HG03558 (cell line): Measurements from ENCODE around the gene TMEM17.
A peak's percentile ranks its signal among the peaks of the same experiment; 100 is the strongest.

ENCODE experiments used
- ATAC-seq: cut with Tn5 transposase; IDR thresholded peaks from one replicate; pipeline ENCODE4 v1.9.1; 2021; ENCODE audit warnings: moderate number of reproducible peaks; ENCODE audit not compliant: unreplicated experiment; ENCODE audit errors: extremely low read depth

Gene TMEM17

GRCh38 chr2:62512384-62512783, 6.4 kb upstream of the TMEM17 start:
- ATAC-seq: no peak

GRCh38 chr2:62511636-62512035, 5.6 kb upstream of the TMEM17 start:
- ATAC-seq: no peak

- ATAC-seq: peak; percentile 14
Observed at GRCh38 chr2:62506421-62506750, 391 bp upstream of the TMEM17 start.

GRCh38 chr2:62505109-62505749, 766 bp downstream of the TMEM17 start:
- peak; percentile 16 for ATAC-seq

- no peak for ATAC-seq
Observed at GRCh38 chr2:62504657-62505056, 1.3 kb downstream of the TMEM17 start.

- no peak for ATAC-seq
Observed at GRCh38 chr2:62501794-62502500, 4.0 kb downstream of the TMEM17 start.

GRCh38 chr2:62501069-62501468, 4.9 kb downstream of the TMEM17 start:
- no peak for ATAC-seq

GRCh38 chr2:62499430-62500060, 6.5 kb downstream of the TMEM17 start:
- ATAC-seq: no peak

- ATAC-seq: no peak
Observed at GRCh38 chr2:62498739-62499138, 7.3 kb downstream of the TMEM17 start.

- no peak for ATAC-seq
Observed at GRCh38 chr2:62495761-62496160, 10.2 kb downstream of the TMEM17 start.

GRCh38 chr2:62492048-62492447, 13.9 kb downstream of the TMEM17 start:
- no peak for ATAC-seq

- no peak for ATAC-seq
Observed at GRCh38 chr2:62489702-62490101, 16.3 kb downstream of the TMEM17 start.

- ATAC-seq: no peak
Observed at GRCh38 chr2:62489162-62489561, 16.8 kb downstream of the TMEM17 start.

GRCh38 chr2:62486439-62486765, 19.6 kb downstream of the TMEM17 start:
- no peak for ATAC-seq

GRCh38 chr2:62485761-62486438, 20.1 kb downstream of the TMEM17 start:
- ATAC-seq: no peak

- no peak for ATAC-seq
Observed at GRCh38 chr2:62482558-62483352, 23.2 kb downstream of the TMEM17 start.

- ATAC-seq: no peak
Observed at GRCh38 chr2:62479917-62480316, 26.1 kb downstream of the TMEM17 start.

GRCh38 chr2:62478093-62478580, 27.9 kb downstream of the TMEM17 start:
- ATAC-seq: no peak

- ATAC-seq: no peak
Observed at GRCh38 chr2:62477573-62477972, 28.4 kb downstream of the TMEM17 start.
